Measurements from ENCODE around the gene CEBPZOS.

- TF ChIP-seq YY1 (IDR thresholded peaks at IDR 0.05; ENCODE audit: low read depth) = no peak
- no peak for TF ChIP-seq TAF1 (IDR thresholded peaks at IDR 0.05; ENCODE audit: low read depth)
- TF ChIP-seq RAD21 (IDR thresholded peaks at IDR 0.05; ENCODE audit: low read depth) = no peak
- TF ChIP-seq USF1 (IDR thresholded peaks at IDR 0.05) = no peak
- TF ChIP-seq CEBPB (IDR thresholded peaks at IDR 0.05) = no peak
These were observed 31.5 kb upstream of the CEBPZOS start for GRCh38 chr2:37164757-37165156.

Data from Ishikawa (cell line).